K562 (cell line): ENCODE measurements around the gene HSD17B12. TPM values are rescaled to one million over a fixed set of nuclear protein-coding genes. Genes with fewer than 3 reads are reported as not detected.

Experiments
- ATAC-seq: fragments of 200-7000 bp; cut with Tn5 transposase; 3 replicates; pipeline ENCODE4 v1.9.1; 2020; ENCODE audit warnings: moderate library complexity
- BruUV-seq: library from RNA; stranded (reverse); fragments of 400-500 nt; replicated peaks from 2 replicates; lab custom pipeline; 2021; lab: Mats Ljungman, UMichigan
- CTCF ChIA-PET: fragments of 300-600 bp; formaldehyde crosslinking; extraction: SDS; loops from one replicate; lab custom pipeline; 2021; ENCODE audit warnings: low intra/inter-chr PET ratio; lab: Yijun Ruan, JAX
- POLR2A ChIA-PET: fragments of 300-600, 350-650 bp; sonication (Branson Sonifier 250); formaldehyde crosslinking; extraction: SDS; loops from one replicate; lab custom pipeline; 2021; ENCODE audit warnings: antibody characterized with exemption, inconsistent platforms; lab: Yijun Ruan, JAX
- DNase-seq, 4 experiments: peaks; one replicate each; pipeline versions ENCODE4 v3.0.0 to v3.0.0-alpha.2; 2011 to 2018; ENCODE audit warnings: low spot score in 3 of 4, mixed read lengths in 3 of 4; ENCODE audit errors: extremely low read depth in 1 of 4
- FAIRE-seq: peaks from 2 replicates; lab custom pipeline; 2011; peaks lifted over from hg19 to GRCh38; lab: Jason Lieb, UNC
- H2AFZ ChIP-seq: 2 replicates; pipeline ENCODE4 v1.6.0; 2011; ENCODE audit warnings: low read depth, low read length, control low read depth, inconsistent platforms
- H3K27ac ChIP-seq: fragments of 200-600 bp; 3 replicates; pipeline ENCODE4 v1.8.0; 2011; ENCODE audit warnings: low read depth, mild to moderate bottlenecking, control low read depth, inconsistent platforms, low read length, moderate library complexity, mixed read lengths; ENCODE audit errors: extremely low read depth
- H3K27me3 ChIP-seq, 2 experiments: fragments of 300-600 bp in 1 of 2; 2 replicates in 1 of 2; 3 replicates in 1 of 2; pipeline versions ENCODE4 v1.6.0 to v1.8.0; 2011; ENCODE audit warnings: inconsistent platforms in 2 of 2, low read length in 2 of 2, mild to moderate bottlenecking in 1 of 2, mixed read lengths in 1 of 2, moderate library complexity in 1 of 2; ENCODE audit not compliant: control insufficient read depth in 2 of 2, insufficient read depth in 2 of 2
- H3K36me3 ChIP-seq: fragments of 300-600 bp; 3 replicates; pipeline ENCODE4 v1.8.0; 2011; ENCODE audit warnings: mild to moderate bottlenecking, low read length, inconsistent platforms; ENCODE audit not compliant: control insufficient read depth, insufficient read depth
- H3K4me1 ChIP-seq, 2 experiments: fragments of 200-600 bp in 1 of 2; replicated peaks in 1 of 2; 2 replicates in 1 of 2; 3 replicates in 1 of 2; pipeline versions ENCODE4 v1.5.1 to v1.8.0; 2011; ENCODE audit warnings: inconsistent platforms in 2 of 2, low read length in 2 of 2, mild to moderate bottlenecking in 1 of 2, mixed read lengths in 1 of 2, moderate library complexity in 1 of 2; ENCODE audit not compliant: control insufficient read depth in 2 of 2, insufficient read depth in 2 of 2
- H3K4me2 ChIP-seq: 2 replicates; pipeline ENCODE4 v1.6.1; 2011; ENCODE audit warnings: low read length, control low read depth, inconsistent platforms, mixed read lengths; ENCODE audit not compliant: insufficient read depth
- H3K4me3 ChIP-seq: fragments of 200-600 bp; sonication (generic), shearing (Covaris generic); 2 replicates; pipeline ENCODE4 v1.5.1; 2016; ENCODE audit warnings: control low read depth, inconsistent platforms
- H3K79me2 ChIP-seq: fragments of 200-600 bp; 3 replicates; pipeline ENCODE4 v1.8.0; 2011; ENCODE audit warnings: low read length, inconsistent platforms; ENCODE audit not compliant: control insufficient read depth, insufficient read depth
- H3K9ac ChIP-seq, 2 experiments: 2 replicates each; pipeline versions ENCODE4 v1.6.0 to v1.6.1; 2011; ENCODE audit warnings: low read depth in 2 of 2, low read length in 2 of 2, control low read depth in 1 of 2, inconsistent platforms in 1 of 2, mild to moderate bottlenecking in 1 of 2, mixed read lengths in 1 of 2; ENCODE audit not compliant: insufficient read depth in 1 of 2
- H3K9me1 ChIP-seq: one replicate; pipeline ENCODE4 v1.6.0; 2011; ENCODE audit warnings: inconsistent platforms, mild to moderate bottlenecking, low read length, moderate library complexity; ENCODE audit not compliant: control insufficient read depth, insufficient read depth
- H3K9me3 ChIP-seq: replicated peaks from 2 replicates; pipeline ENCODE4 v1.5.1; 2011; ENCODE audit warnings: low read depth, low read length, inconsistent platforms; ENCODE audit not compliant: control insufficient read depth, insufficient read depth
- H4K20me1 ChIP-seq: replicated peaks from 2 replicates; pipeline ENCODE4 v1.6.1; 2011; ENCODE audit warnings: low read length, inconsistent platforms, mixed read lengths; ENCODE audit not compliant: control insufficient read depth, insufficient read depth
- CREM ChIP-seq: IDR thresholded peaks from 2 replicates; pipeline ENCODE4 v1.6.1; 2014; ENCODE audit warnings: antibody characterized with exemption, low read depth
- ILF3 ChIP-seq: fragments of 450-650 bp; IDR thresholded peaks from 2 replicates; pipeline ENCODE4 v1.6.1; 2018; ENCODE audit warnings: antibody characterized with exemption, mild to moderate bottlenecking, moderate library complexity, borderline replicate concordance
- MCM7 ChIP-seq, 2 experiments: fragments of 450-650 bp; IDR thresholded peaks; 2 replicates each; pipeline ENCODE4 v1.6.1; 2016 to 2018
- PHTF2 ChIP-seq: fragments of 250-450 bp; sonication (Bioruptor Pico); IDR thresholded peaks from 2 replicates; pipeline ENCODE4 v1.5.0; 2021; ENCODE audit warnings: mild to moderate bottlenecking
- POLR2H ChIP-seq: IDR thresholded peaks from 2 replicates; pipeline ENCODE4 v1.6.1; 2016; ENCODE audit warnings: missing genetic modification characterization, low read depth, mild to moderate bottlenecking, control low read depth, missing compliant biosample characterization, moderate library complexity
- POLR3A ChIP-seq: IDR thresholded peaks from 2 replicates; pipeline ENCODE4 v1.6.1; 2011; ENCODE audit warnings: borderline replicate concordance, mild to moderate bottlenecking, moderate library complexity; ENCODE audit not compliant: insufficient read length, insufficient read depth; ENCODE audit errors: extremely low read depth
- RAD21 ChIP-seq, 2 experiments: fragments of 250-450 bp in 1 of 2; fragments of 450-650 bp in 1 of 2; sonication (Bioruptor Pico) in 1 of 2; formaldehyde crosslinking in 1 of 2; IDR thresholded peaks in 1 of 2; conservative IDR thresholded peaks in 1 of 2; 2 replicates each; pipeline versions ENCODE4 v1.4.0 to v1.8.0; 2020 to 2022; ENCODE audit warnings: mild to moderate bottlenecking in 2 of 2, moderate library complexity in 1 of 2
- SP1 ChIP-seq: sonication (generic); formaldehyde crosslinking; IDR thresholded peaks from 2 replicates; pipeline ENCODE4 v1.8.1; 2022; ENCODE audit warnings: mild to moderate bottlenecking, missing genetic modification reagents
- SPI1 ChIP-seq: IDR thresholded peaks from 2 replicates; pipeline ENCODE4 v1.6.1; 2011; ENCODE audit warnings: low read depth, low read length, control low read depth, borderline replicate concordance
- TCFL5 ChIP-seq: fragments of 250-450 bp; sonication (Bioruptor Pico); conservative IDR thresholded peaks from 2 replicates; pipeline ENCODE4 v1.6.1; 2021; ENCODE audit warnings: mild to moderate bottlenecking, moderate library complexity, matching md5 sums
- ZNF280B ChIP-seq: fragments of 250-450 bp; sonication (Bioruptor Pico); IDR thresholded peaks from 2 replicates; pipeline ENCODE4 v1.5.1; 2021; ENCODE audit warnings: mild to moderate bottlenecking
- ZNF444 ChIP-seq: fragments of 250-450 bp; sonication (Bioruptor Pico); IDR thresholded peaks from 2 replicates; pipeline ENCODE4 v1.4.0; 2020; ENCODE audit warnings: mild to moderate bottlenecking, moderate library complexity
- whole genome bisulfite sequencing: fragments of 100-300 bp; shearing (Covaris generic); methylation state at CpG from one replicate; pipeline ENCODE4 v1.1.6; 2016; ENCODE audit warnings: low coverage, mixed read lengths; ENCODE audit not compliant: insufficient coverage; ENCODE audit errors: missing lambda C conversion rate; 5-methylcytosine and 5-hydroxymethylcytosine counted together
- in situ Hi-C: fragments of 300-500 bp; cut with MboI; formaldehyde crosslinking; loops from 4 replicates; pipeline ENCODE4 v1.15.0; 2018; ENCODE audit warnings: inconsistent platforms, mixed read lengths
- intact Hi-C: fragments of 100-400 bp; cut with micrococcal nuclease; formaldehyde crosslinking; loops from 2 replicates; pipeline ENCODE4 v1.14.2; 2022
- polyA plus RNA-seq, 8 experiments: library from polyadenylated mRNA; depleted of rRNA in 4 of 8; stranded (reverse) in 5 of 8; unstranded in 3 of 8; fragments of >200 nt; fragmentation: Nextera tagmentation in 2 of 8; fragmentation: Illumina TruSeq in 1 of 8; extraction: Ambion mirVana in 2 of 8; extraction: Trizol in 1 of 8; gene quantifications; 2 replicates each; pipeline versions ENCODE4 v1.2.1 to v1.2.3, GENCODE V29; 2011 to 2014; ENCODE audit warnings: inconsistent platforms in 1 of 8, missing spikeins in 1 of 8
- total RNA-seq, 7 experiments: library from RNA; depleted of rRNA in 6 of 7; stranded (reverse); fragments of >200 nt in 6 of 7; fragmentation: Illumina TruSeq in 2 of 7; extraction: Trizol in 2 of 7; gene quantifications; 2 replicates each; pipeline versions ENCODE4 v1.2.1 to v1.2.3, GENCODE V29; 2011 to 2021; ENCODE audit warnings: low replicate concordance in 1 of 7
- TF ChIP-seq, protein P1 (sequence below): fragments of 250-450 bp; sonication (Bioruptor Pico); IDR thresholded peaks from 2 replicates; pipeline ENCODE4 v1.4.0; 2020; ENCODE audit warnings: mild to moderate bottlenecking, moderate library complexity

Gene HSD17B12
- total and polyA plus RNA-seq, 9 of the 15 experiments (the other 6 are each of a cell fraction or from before 2014, with no cell fraction given): 9.1 to 34.5 (median 23.3) TPM

- FAIRE-seq (no peak), ATAC-seq (no peak), DNase-seq (no peak)
- no peak overlapping the region for H3K27ac ChIP-seq
- H3K36me3 ChIP-seq: peaks cover 48% of the 10 kb centered on the region; the same call in 2 of the 3 replicates
- no peaks in the 10 kb centered on the region for H3K9me1 ChIP-seq
- WGBS: 57% methylated on average over 3 of the region's 3 CpGs
- CTCF ChIA-PET: no interaction called here
- H3K9ac ChIP-seq: no peak overlapping the region
- H3K4me2 ChIP-seq: no peak overlapping the region
- no peak overlapping the region for H2AFZ ChIP-seq
- H3K4me3 ChIP-seq: no peak overlapping the region
- POLR2A ChIA-PET: no interaction called here
- H3K27me3 ChIP-seq: no peaks in the 10 kb centered on the region
- BruUV-seq: no TSS peak
- intact Hi-C loops (no loop called here), in situ Hi-C loops (no loop called here)
- no peak for TF ChIP-seq POLR2H (tag)
- TF ChIP-seq POLR3A: no peak
- no peak for TF ChIP-seq CREM
- no peak for TF ChIP-seq MCM7 (IDR thresholded peaks at IDR 0.05)
- TF ChIP-seq RAD21 (CRISPR knock-in tag; conservative IDR thresholded peaks at IDR 0.05 in 1 of 2, IDR thresholded peaks at IDR 0.05 in 1 of 2): no peak
- TF ChIP-seq, protein P1, sequence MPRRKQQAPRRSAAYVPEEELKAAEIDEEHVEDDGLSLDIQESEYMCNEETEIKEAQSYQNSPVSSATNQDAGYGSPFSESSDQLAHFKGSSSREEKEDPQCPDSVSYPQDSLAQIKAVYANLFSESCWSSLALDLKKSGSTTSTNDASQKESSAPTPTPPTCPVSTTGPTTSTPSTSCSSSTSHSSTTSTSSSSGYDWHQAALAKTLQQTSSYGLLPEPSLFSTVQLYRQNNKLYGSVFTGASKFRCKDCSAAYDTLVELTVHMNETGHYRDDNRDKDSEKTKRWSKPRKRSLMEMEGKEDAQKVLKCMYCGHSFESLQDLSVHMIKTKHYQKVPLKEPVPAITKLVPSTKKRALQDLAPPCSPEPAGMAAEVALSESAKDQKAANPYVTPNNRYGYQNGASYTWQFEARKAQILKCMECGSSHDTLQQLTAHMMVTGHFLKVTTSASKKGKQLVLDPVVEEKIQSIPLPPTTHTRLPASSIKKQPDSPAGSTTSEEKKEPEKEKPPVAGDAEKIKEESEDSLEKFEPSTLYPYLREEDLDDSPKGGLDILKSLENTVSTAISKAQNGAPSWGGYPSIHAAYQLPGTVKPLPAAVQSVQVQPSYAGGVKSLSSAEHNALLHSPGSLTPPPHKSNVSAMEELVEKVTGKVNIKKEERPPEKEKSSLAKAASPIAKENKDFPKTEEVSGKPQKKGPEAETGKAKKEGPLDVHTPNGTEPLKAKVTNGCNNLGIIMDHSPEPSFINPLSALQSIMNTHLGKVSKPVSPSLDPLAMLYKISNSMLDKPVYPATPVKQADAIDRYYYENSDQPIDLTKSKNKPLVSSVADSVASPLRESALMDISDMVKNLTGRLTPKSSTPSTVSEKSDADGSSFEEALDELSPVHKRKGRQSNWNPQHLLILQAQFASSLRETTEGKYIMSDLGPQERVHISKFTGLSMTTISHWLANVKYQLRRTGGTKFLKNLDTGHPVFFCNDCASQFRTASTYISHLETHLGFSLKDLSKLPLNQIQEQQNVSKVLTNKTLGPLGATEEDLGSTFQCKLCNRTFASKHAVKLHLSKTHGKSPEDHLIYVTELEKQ (CRISPR knock-in tag): no peak
- TF ChIP-seq SP1 (CRISPR knock-in tag): no peak
- no peak for TF ChIP-seq ZNF444 (CRISPR knock-in tag)
- TF ChIP-seq TCFL5 (CRISPR knock-in tag): no peak
- no peak for TF ChIP-seq SPI1
- no peak for TF ChIP-seq PHTF2 (CRISPR knock-in tag)
- TF ChIP-seq ILF3: no peak
- no peak for TF ChIP-seq ZNF280B
- no peaks in the 10 kb centered on the region for H3K79me2 ChIP-seq
- no peaks in the 10 kb centered on the region for H3K4me1 ChIP-seq
- no peaks in the 10 kb centered on the region for H4K20me1 ChIP-seq
- H3K9me3 ChIP-seq: no peaks in the 10 kb centered on the region; the same call in 1 of the 2 replicates
These were observed 212.3 kb downstream of the HSD17B12 start for GRCh38 chr11:43892851-43893250.
